Esophagus muscularis mucosa (tissue), 4 donors: ENCODE measurements around the gene LMF2.

Source experiments
- CTCF ChIP-seq, 3 experiments: fragments of 200-600 bp in 2 of 3; fragments of 450-650 bp in 1 of 3; sonication (generic) in 2 of 3; IDR thresholded peaks; one replicate each; pipeline ENCODE4 v1.5.1; 2017 to 2019; ENCODE audit warnings: antibody characterized with exemption in 3 of 3, mild to moderate bottlenecking in 2 of 3, moderate library complexity in 1 of 3
- EP300 ChIP-seq: sonication (generic); formaldehyde crosslinking; IDR thresholded peaks from one replicate; pipeline ENCODE4 v1.6.1; 2017; ENCODE audit warnings: antibody characterized with exemption
- POLR2A ChIP-seq: fragments of 450-650 bp; IDR thresholded peaks from one replicate; pipeline ENCODE4 v1.6.1; 2017; ENCODE audit warnings: antibody characterized with exemption, moderate library complexity, mild to moderate bottlenecking, low read depth
- POLR2AphosphoS5 ChIP-seq, 2 donors: sonication (generic); formaldehyde crosslinking; IDR thresholded peaks; one replicate each; pipeline ENCODE4 v1.6.1; 2017; ENCODE audit warnings: antibody characterized with exemption in 2 of 2

- TF ChIP-seq CTCF (IDR thresholded peaks at IDR 0.05), result no peak
- no peak for TF ChIP-seq POLR2A
- no peak for TF ChIP-seq POLR2AphosphoS5 (IDR thresholded peaks at IDR 0.05)
- no peak for TF ChIP-seq EP300
Measured at GRCh38 chr22:50475652-50476002, 31.9 kb downstream of the LMF2 start.
